GM21786 (cell line): ENCODE measurements around the gene DSTN.

ENCODE experiments used
- ATAC-seq: cut with Tn5 transposase; IDR thresholded peaks from one replicate; pipeline ENCODE4 v1.9.1; 2021; ENCODE audit not compliant: unreplicated experiment

Gene DSTN

GRCh38 chr20:17579369-17580039, 9.6 kb downstream of the DSTN start:
- no peak for ATAC-seq

DNA sequence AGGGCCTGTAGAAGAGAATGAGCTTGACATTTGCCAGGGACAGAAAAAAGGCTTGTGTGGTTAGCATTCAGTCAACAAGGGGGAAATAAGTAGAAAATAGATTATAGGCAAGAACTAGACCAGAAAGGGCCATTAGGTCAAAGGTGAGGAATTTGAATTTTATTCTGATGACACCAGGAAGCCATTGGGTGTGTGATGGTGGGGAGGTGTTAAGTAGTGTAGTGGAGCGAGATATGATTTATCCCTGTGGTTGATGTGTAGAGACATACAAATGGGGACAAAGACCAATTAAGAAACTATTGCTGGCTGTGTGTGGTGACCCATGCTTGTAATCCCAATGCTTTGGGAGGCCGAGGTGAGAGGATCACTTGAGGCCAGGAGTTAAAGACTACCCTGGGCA, 11.0 kb downstream of the DSTN start:
- ATAC-seq = no peak

DNA sequence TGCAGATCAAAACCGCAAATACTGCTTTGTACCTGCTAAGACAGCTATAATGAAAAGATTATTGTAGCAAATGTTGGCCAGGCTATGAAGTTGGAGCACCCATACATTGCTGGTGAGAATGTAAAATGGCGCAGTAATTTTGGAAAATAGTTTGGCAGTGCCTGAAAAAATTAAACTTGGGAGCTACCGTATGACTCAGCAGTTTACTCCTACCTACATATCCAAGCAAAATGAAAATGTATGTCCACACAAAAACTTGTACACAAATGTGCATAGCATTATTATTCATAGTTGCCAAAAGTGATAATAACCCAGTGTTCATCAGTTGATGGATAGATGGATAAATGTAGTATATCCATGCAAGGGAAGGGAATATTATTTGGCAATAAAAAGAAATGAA, 13.3 kb downstream of the DSTN start:
- ATAC-seq = no peak

GRCh38 chr20:17584689-17585088, 14.8 kb downstream of the DSTN start:
- ATAC-seq = no peak

DNA sequence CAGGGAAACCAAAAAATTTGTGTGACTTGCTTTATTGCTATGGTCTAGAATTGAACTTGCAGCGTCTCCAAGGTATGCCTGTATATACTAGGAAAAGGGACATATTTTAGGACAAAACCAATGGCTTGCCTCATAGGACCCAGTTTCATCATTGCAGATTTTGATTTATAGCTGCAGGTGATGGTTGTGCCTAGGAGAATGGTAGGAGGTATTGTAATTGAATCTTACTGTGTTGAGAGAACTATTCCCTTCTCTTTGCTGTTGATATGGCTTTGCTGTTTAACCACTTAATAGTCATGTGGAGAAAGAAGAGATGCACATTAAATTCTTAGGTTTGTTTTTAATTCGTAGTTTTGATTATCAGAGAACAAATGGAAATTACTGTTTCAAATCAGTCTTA, 16.4 kb downstream of the DSTN start:
- no peak for ATAC-seq

DNA sequence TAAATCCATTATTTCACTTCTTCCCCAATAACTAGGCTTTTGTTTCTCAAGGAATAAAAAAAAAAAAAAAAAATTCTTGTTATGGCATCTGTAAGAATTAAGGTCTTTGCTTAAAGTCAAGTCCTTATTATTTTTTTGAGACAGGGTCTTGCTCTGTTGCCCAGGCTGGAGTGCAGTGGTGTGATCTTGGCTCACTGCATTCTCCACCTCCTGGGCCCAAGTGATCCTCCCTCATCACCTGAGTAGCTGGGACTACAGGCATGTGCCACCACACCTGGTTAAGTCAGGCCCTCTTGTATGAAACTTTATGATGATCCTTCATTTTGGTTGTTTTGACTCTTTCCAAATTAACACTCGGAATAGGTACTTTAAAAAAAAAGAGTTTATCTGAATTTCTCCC, 17.3 kb downstream of the DSTN start:
- ATAC-seq = no peak

DNA sequence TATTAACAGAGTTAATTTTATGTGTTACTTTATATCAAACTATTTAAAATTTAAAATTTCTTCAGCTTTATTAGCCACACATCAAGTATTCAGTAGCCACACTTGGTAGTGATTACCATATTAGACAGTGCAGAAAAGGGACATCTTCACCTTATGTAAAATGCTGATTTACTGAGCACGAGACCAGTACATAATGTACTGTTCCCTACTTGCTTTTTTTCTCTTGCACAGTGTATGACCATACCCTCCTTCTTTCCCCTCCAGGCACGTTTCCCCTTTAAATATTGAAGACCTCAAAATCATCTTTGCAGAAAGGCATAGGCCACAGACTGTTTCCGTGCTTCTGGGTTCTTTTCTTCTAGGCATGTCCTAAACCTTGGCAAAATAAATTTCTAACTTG, 17.9 kb downstream of the DSTN start:
- ATAC-seq = no peak

DNA sequence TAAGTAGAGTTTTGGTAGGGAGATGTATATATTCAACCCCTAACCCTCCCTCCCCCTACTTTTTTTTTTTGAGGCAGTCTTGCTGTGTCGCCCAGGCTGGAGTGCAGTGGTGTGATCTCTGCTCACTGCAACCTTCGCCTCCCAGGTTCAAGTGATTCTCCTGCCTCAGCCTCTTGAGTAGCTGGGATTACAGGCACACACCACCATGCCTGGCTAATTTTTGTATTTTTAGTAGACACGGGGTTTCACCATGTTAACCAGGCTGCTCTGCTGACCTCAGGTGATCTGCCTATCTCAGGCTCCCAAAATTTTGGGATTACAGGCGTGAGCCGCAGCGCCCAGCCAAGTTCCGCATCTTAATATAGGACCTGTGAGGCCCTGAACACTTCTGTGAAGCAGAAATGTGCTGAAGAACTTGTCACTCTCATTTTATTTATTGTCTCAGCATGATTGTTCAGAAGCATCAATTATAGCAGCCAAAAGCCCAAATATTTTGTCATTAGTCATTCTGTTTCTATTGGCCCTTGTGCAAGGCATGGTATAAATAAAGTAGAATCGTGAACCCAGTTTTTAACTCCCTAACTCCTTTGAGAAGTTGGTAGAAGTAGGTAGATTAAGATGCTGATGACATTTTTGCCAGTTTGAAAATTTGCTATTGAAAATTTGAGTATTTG, 19.4 kb downstream of the DSTN start:
- ATAC-seq = no peak

DNA sequence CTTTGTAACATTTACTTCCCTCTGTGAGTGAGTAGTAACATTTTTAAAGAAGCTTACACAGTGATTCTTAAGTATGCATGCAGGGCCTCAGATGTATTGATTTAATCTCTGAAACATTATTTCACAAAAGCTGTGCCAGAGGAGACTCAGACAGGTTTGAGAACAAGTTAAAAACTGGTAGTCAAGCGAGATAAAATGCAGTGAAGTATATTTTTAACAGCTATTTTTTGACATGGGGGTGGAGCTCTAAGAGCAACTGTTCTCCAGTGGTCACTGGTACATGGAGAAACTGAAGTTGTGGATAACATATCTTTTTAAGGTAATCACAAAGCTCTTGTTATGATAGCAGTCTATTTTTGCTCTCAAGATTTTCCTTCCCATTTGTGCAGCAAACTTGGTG, 20.4 kb downstream of the DSTN start:
- ATAC-seq = no peak

- ATAC-seq = no peak
These were observed 24.0 kb downstream of the DSTN start for GRCh38 chr20:17593902-17594301.

- no peak for ATAC-seq
These were observed 24.6 kb downstream of the DSTN start for GRCh38 chr20:17594443-17594842.

DNA sequence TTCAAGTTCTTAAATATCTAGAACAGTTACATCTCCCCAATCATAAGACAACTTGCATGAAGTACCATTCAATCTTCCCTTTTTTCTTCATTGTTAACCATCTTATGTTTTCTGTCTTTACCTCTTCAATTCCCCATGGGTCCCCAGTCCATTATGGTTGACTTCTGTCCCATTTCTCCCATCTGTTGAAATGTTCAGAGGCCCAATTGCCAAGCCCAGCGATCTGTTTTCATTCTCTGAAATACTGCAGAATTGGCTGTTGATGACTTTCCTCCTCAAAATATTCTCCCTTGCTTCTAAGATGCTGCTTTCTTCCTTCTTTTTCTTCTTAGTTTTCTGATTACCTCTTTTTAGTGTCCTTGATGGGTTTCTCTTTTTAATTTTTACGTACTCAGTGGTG, 26.0 kb downstream of the DSTN start:
- ATAC-seq = no peak

DNA sequence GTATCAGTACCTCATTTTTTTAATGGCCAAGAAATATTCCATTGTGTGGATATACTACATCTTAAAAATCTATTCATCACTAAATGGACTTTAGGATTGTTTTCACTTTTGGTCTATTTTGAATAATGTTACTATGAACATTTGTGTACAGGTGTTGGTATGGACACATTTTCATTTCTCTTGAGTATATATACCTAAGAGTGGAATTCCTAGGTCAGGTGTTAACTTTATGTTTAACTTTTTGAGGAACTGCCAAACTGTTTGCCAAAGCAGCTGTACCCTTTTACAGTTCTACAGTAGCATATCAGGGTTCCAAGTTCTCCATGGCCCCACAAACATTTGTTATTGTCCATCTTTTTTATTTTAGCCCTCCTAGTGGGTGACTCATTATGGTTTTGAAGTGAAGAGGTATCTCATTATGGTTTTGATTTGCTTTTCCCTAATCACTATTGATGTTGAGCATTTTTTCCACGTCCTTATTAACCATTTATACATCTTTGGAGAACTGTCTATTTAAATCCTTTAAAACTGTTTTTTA, 28.2 kb downstream of the DSTN start:
- ATAC-seq = no peak

DNA sequence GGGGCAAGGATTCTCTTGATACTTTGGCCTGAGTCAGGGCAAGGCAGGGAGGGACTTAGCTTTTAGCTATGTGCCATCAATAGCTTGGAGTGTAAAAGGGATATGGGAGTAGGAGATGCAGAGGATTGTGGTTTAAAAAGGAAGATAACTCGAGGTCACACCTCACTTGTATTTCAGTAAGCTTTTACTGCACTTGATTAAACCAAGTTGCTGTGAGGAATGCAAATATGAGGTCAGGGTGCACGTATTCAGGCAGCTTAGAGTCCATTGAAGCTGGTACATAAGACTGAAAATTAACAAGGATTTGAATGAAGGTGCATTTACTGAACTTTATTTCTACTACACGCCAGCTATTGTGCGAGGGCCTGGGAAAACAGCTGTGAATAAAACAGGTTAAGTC, 32.1 kb downstream of the DSTN start:
- ATAC-seq = no peak

GRCh38 chr20:17602493-17602892, 32.6 kb downstream of the DSTN start:
- no peak for ATAC-seq

DNA sequence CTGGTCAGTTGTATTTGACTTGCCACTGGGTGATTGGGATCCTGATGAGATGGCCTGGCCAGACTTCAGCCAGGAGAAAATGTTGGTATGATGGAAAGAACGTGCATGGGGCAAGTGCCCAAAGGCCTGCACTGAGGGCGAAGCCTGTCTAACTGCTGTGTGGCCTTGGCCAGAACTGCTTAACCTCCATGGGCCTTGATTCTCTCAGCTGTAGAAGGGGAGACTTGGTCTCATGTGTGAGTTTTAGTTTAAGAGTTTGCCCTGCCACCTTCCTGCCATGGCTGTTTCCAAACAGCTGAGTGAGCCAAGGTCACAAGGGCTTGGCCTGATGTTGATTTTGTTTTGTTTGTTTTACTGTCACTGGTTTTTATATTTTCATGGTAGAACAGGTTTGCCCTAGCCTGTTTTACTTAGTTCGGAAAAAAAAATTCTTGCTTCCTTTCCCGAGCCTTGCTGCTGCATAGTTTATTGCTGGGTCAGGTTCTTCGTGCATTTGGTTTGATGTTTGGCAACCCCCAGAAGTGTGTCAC, 35.3 kb downstream of the DSTN start:
- ATAC-seq = no peak

GRCh38 chr20:17606001-17606400, 36.1 kb downstream of the DSTN start:
- ATAC-seq = no peak

- ATAC-seq = no peak
These were observed 39.0 kb downstream of the DSTN start for GRCh38 chr20:17608701-17609497.

GRCh38 chr20:17609811-17610377, 40.0 kb downstream of the DSTN start:
- no peak for ATAC-seq

DNA sequence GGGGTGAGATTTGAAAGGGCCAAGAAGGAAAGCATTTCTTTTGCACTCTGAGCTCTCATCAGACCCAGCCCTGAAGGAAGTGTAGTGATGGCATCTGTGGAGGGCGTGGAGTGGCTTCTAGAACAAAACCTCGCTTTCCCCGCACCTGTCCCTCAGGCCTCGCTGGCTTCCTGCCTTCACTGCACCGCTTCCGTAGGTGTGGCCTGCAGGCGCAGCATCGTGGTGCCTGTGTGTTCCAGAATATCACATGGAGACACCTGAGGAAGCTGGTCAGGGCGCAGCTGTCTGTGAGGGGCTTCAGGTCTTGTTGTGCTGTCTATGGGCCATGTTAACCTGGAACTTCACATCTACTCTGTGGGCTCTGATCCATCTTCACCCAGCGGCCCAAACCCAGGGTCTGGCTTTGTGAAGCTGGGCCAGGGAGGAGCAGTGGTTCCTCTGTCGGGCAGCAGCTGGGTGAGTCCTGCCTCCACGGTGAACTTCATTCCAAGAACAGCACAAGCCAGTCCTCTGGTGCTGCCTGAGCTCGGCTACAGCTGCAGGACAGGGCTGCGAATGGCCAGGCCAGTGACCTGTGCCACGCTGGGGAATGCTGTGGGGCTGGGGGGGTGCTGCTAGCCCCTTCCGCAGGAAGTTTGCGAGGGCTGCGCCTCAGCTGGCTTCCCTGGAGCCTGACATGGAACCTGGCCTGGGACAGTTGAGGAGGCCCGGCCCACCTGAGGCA, 40.9 kb downstream of the DSTN start:
- no peak for ATAC-seq

DNA sequence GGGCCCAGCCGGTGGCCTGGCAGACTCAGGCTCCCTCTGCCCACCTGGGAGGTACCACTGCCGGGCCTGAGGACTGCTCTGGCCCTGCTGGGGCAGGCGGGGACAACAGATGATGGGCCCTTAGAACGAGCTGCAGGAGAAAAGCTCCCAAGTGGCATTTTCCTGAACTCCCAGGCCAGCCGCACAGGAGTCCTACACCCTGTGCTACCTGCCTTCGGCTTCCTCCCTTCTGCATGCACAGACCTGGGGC, 41.3 kb downstream of the DSTN start:
- no peak for ATAC-seq
